SK-N-SH treated with all-trans-retinoic acid at 6 μM for 48 hours (cell line): ENCODE results near the gene PCBP3.
A peak's percentile ranks its signal among the peaks of the same experiment; 100 is the strongest.

Experiments used
- ATAC-seq: fragments of 200-7000 bp; cut with Tn5 transposase; 3 replicates; pipeline ENCODE4 v1.9.1; 2020; ENCODE audit warnings: mild to moderate bottlenecking, moderate library complexity
- ARNTL ChIP-seq: fragments of 450-650 bp; formaldehyde crosslinking; IDR thresholded peaks from 2 replicates; pipeline ENCODE4 v1.5.0; 2020; ENCODE audit warnings: low read depth, mild to moderate bottlenecking, moderate library complexity, borderline replicate concordance
- BACH2 ChIP-seq: fragments of 250-450 bp; sonication (Bioruptor Pico); IDR thresholded peaks from 2 replicates; pipeline ENCODE4 v1.9.0; 2021; ENCODE audit warnings: mild to moderate bottlenecking, borderline replicate concordance
- CREB5 ChIP-seq: fragments of 250-450 bp; sonication (Bioruptor Pico); IDR thresholded peaks from 2 replicates; pipeline ENCODE4 v1.5.1; 2020; ENCODE audit warnings: low read depth, mild to moderate bottlenecking, moderate library complexity
- CSDC2 ChIP-seq: fragments of 250-450 bp; sonication (Bioruptor Pico); IDR thresholded peaks from 2 replicates; pipeline ENCODE4 v1.5.0; 2020; ENCODE audit warnings: mild to moderate bottlenecking, moderate library complexity
- CSRNP3 ChIP-seq: fragments of 250-450 bp; sonication (Bioruptor Pico); IDR thresholded peaks from 2 replicates; pipeline ENCODE4 v1.5.1; 2021; ENCODE audit warnings: mild to moderate bottlenecking, moderate library complexity
- GLIS3 ChIP-seq: fragments of 250-450 bp; sonication (Bioruptor Pico); IDR thresholded peaks from 2 replicates; pipeline ENCODE4 v1.5.0; 2020; ENCODE audit warnings: mild to moderate bottlenecking, moderate library complexity
- ISL1 ChIP-seq: fragments of 250-450 bp; sonication (Bioruptor Pico); IDR thresholded peaks from 2 replicates; pipeline ENCODE4 v2.1.2; 2022; ENCODE audit warnings: mild to moderate bottlenecking, moderate library complexity
- OSR1 ChIP-seq: fragments of 250-450 bp; sonication (Bioruptor Pico); IDR thresholded peaks from 2 replicates; pipeline ENCODE4 v1.8.0; 2022; ENCODE audit warnings: moderate library complexity, mild to moderate bottlenecking, inconsistent platforms
- PATZ1 ChIP-seq: fragments of 250-450 bp; sonication (Bioruptor Pico); IDR thresholded peaks from 2 replicates; pipeline ENCODE4 v1.8.0; 2020; ENCODE audit warnings: mild to moderate bottlenecking, moderate library complexity, borderline replicate concordance
- POU6F1 ChIP-seq: fragments of 250-450 bp; sonication (Bioruptor Pico); IDR thresholded peaks from 2 replicates; pipeline ENCODE4 v1.8.0; 2021; ENCODE audit warnings: low read depth, mild to moderate bottlenecking, moderate library complexity, borderline replicate concordance
- PPARA ChIP-seq: fragments of 250-450 bp; sonication (Bioruptor Pico); IDR thresholded peaks from 2 replicates; pipeline ENCODE4 v1.5.0; 2020; ENCODE audit warnings: mild to moderate bottlenecking, borderline replicate concordance
- RARB ChIP-seq: fragments of 250-450 bp; sonication (Bioruptor Pico); IDR thresholded peaks from 2 replicates; pipeline ENCODE4 v1.8.0; 2021; ENCODE audit warnings: mild to moderate bottlenecking, moderate library complexity
- SNAI2 ChIP-seq: fragments of 250-450 bp; sonication (Bioruptor Pico); IDR thresholded peaks from 2 replicates; pipeline ENCODE4 v1.5.0; 2020; ENCODE audit warnings: mild to moderate bottlenecking, moderate library complexity
- TCF4 ChIP-seq: fragments of 250-450 bp; sonication (Bioruptor Pico); IDR thresholded peaks from 2 replicates; pipeline ENCODE4 v1.8.0; 2021; ENCODE audit warnings: mild to moderate bottlenecking, moderate library complexity, borderline replicate concordance
- TOX ChIP-seq: fragments of 250-450 bp; sonication (Bioruptor Pico); IDR thresholded peaks from 2 replicates; pipeline ENCODE4 v1.8.0; 2021; ENCODE audit warnings: mild to moderate bottlenecking, moderate library complexity, borderline replicate concordance
- TSHZ2 ChIP-seq: fragments of 250-450 bp; sonication (Bioruptor Pico); IDR thresholded peaks from 2 replicates; pipeline ENCODE4 v1.5.0; 2020; ENCODE audit warnings: mild to moderate bottlenecking, moderate library complexity
- ZC3H10 ChIP-seq: fragments of 250-450 bp; sonication (Bioruptor Pico); IDR thresholded peaks from 2 replicates; pipeline ENCODE4 v1.5.1; 2021; ENCODE audit warnings: mild to moderate bottlenecking, moderate library complexity
- ZFP3 ChIP-seq: fragments of 250-450 bp; sonication (Bioruptor Pico); IDR thresholded peaks from 2 replicates; pipeline ENCODE4 v1.5.0; 2020; ENCODE audit warnings: mild to moderate bottlenecking, moderate library complexity
- ZFP30 ChIP-seq: fragments of 450-650 bp; formaldehyde crosslinking; IDR thresholded peaks from 2 replicates; pipeline ENCODE4 v1.5.0; 2022; ENCODE audit warnings: mild to moderate bottlenecking, moderate library complexity
- ZNF565 ChIP-seq: fragments of 450-650 bp; formaldehyde crosslinking; conservative IDR thresholded peaks from 2 replicates; pipeline ENCODE4 v1.5.0; 2020; ENCODE audit warnings: low read depth, mild to moderate bottlenecking, moderate library complexity
- ZNF70 ChIP-seq: fragments of 450-650 bp; formaldehyde crosslinking; IDR thresholded peaks from 2 replicates; pipeline ENCODE4 v1.5.0; 2020; ENCODE audit warnings: mild to moderate bottlenecking, moderate library complexity
- ZNF8 ChIP-seq: fragments of 450-650 bp; formaldehyde crosslinking; IDR thresholded peaks from 2 replicates; pipeline ENCODE4 v1.5.0; 2020; ENCODE audit warnings: mild to moderate bottlenecking, moderate library complexity

PCBP3 gene

GRCh38 chr21:45880097-45881068 lies 236.9 kb downstream of the PCBP3 start:
- ATAC-seq: peak; percentile 86
- TF ChIP-seq CREB5 (CRISPR knock-in tag): no peak

GRCh38 chr21:45882645-45883044 lies 239.1 kb downstream of the PCBP3 start:
- no peak for ATAC-seq
- TF ChIP-seq TOX (CRISPR knock-in tag) (no peak), ZNF565 (CRISPR knock-in tag) (no peak), TSHZ2 (CRISPR knock-in tag) (no peak), GLIS3 (no peak), ZFP3 (CRISPR knock-in tag) (no peak), ZC3H10 (CRISPR knock-in tag) (no peak), POU6F1 (CRISPR knock-in tag) (no peak), PATZ1 (CRISPR knock-in tag) (no peak), OSR1 (CRISPR knock-in tag) (no peak), TCF4 (CRISPR knock-in tag) (no peak), ZNF70 (CRISPR knock-in tag) (no peak), ISL1 (CRISPR knock-in tag) (no peak), BACH2 (no peak), CSRNP3 (no peak), RARB (no peak), SNAI2 (CRISPR knock-in tag) (no peak), PPARA (CRISPR knock-in tag) (no peak), ZFP30 (CRISPR knock-in tag) (no peak)

- no peak for ATAC-seq
- TF ChIP-seq ZFP30 (CRISPR knock-in tag) (no peak), ZC3H10 (CRISPR knock-in tag) (no peak), ISL1 (CRISPR knock-in tag) (no peak), PATZ1 (CRISPR knock-in tag) (no peak), SNAI2 (CRISPR knock-in tag) (no peak), ZFP3 (CRISPR knock-in tag) (no peak), CSDC2 (CRISPR knock-in tag) (no peak), BACH2 (no peak), CREB5 (CRISPR knock-in tag) (no peak), CSRNP3 (no peak), ZNF8 (CRISPR knock-in tag) (no peak), TCF4 (CRISPR knock-in tag) (no peak), ARNTL (no peak)
Measured at GRCh38 chr21:45883090-45883489, 239.6 kb downstream of the PCBP3 start.
